HG03025 (cell line): ENCODE measurements around the gene METTL8.
A peak's percentile ranks its signal among the peaks of the same experiment; 100 is the strongest.
"Not testable (repeated sequence)": the region's sequence is repeated elsewhere in the genome, so short reads cannot be mapped to it uniquely, and the experiment has no call there.

Experiments
- ATAC-seq: cut with Tn5 transposase; IDR thresholded peaks from one replicate; pipeline ENCODE4 v1.9.1; 2021; ENCODE audit warnings: mild to moderate bottlenecking, moderate library complexity; ENCODE audit not compliant: unreplicated experiment, low FRiP score

The METTL8 gene

GRCh38 chr2:171431677-171432167, 2.1 kb downstream of the METTL8 start:
- no peak for ATAC-seq

- no peak for ATAC-seq
These were observed 3.0 kb downstream of the METTL8 start for GRCh38 chr2:171430516-171431410.

- ATAC-seq = not testable (repeated sequence)
These were observed 10.9 kb downstream of the METTL8 start for GRCh38 chr2:171422710-171423495.

- no peak for ATAC-seq
These were observed 12.8 kb downstream of the METTL8 start for GRCh38 chr2:171420728-171421563.

GRCh38 chr2:171419333-171419732, 14.5 kb downstream of the METTL8 start:
- no peak for ATAC-seq

- peak; percentile 76 for ATAC-seq
These were observed 17.5 kb downstream of the METTL8 start for GRCh38 chr2:171416009-171416926.

- ATAC-seq = not testable (repeated sequence)
These were observed 19.1 kb downstream of the METTL8 start for GRCh38 chr2:171414645-171415044.

- no peak for ATAC-seq
These were observed 21.1 kb downstream of the METTL8 start for GRCh38 chr2:171412571-171413175.

GRCh38 chr2:171411791-171412483, 21.9 kb downstream of the METTL8 start:
- ATAC-seq = no peak

GRCh38 chr2:171411214-171411613, 22.6 kb downstream of the METTL8 start:
- ATAC-seq = no peak

GRCh38 chr2:171410624-171411023, 23.2 kb downstream of the METTL8 start:
- no peak for ATAC-seq

- no peak for ATAC-seq
These were observed 23.7 kb downstream of the METTL8 start for GRCh38 chr2:171410101-171410500.

GRCh38 chr2:171409436-171409971, 24.3 kb downstream of the METTL8 start:
- ATAC-seq = no peak

GRCh38 chr2:171407676-171408044, 26.1 kb downstream of the METTL8 start:
- no peak for ATAC-seq

- ATAC-seq = peak; percentile 60
These were observed 26.6 kb downstream of the METTL8 start for GRCh38 chr2:171407030-171407675.

GRCh38 chr2:171406044-171406443, 27.7 kb downstream of the METTL8 start:
- ATAC-seq = peak; percentile 49

GRCh38 chr2:171405546-171405945, 28.2 kb downstream of the METTL8 start:
- ATAC-seq = no peak

GRCh38 chr2:171404719-171405118, 29.1 kb downstream of the METTL8 start:
- ATAC-seq = no peak
